H1 (cell line): Measurements from ENCODE around the gene TAS2R31.

ENCODE experiments used
- ASH2L ChIP-seq: fragments of 200-600, 300-600 bp; sonication (generic); IDR thresholded peaks from one replicate; pipeline ENCODE4 v1.7.1; 2017; ENCODE audit warnings: low read length
- BRCA1 ChIP-seq: IDR thresholded peaks from 2 replicates; pipeline ENCODE4 v1.6.1; 2012; ENCODE audit warnings: low read depth, low read length, improper control_type of control experiment
- CEBPB ChIP-seq: IDR thresholded peaks from 2 replicates; pipeline ENCODE4 v1.6.1; 2012; ENCODE audit warnings: low read depth, low read length
- EZH2 ChIP-seq: fragments of 200-600 bp; sonication (generic); IDR thresholded peaks from 2 replicates; pipeline ENCODE4 v1.7.1; 2012; ENCODE audit warnings: low read depth, mild to moderate bottlenecking, moderate library complexity, low read length, inconsistent platforms; ENCODE audit not compliant: severe bottlenecking
- JUN ChIP-seq: IDR thresholded peaks from 2 replicates; pipeline ENCODE4 v1.6.1; 2011; ENCODE audit warnings: low read depth, mild to moderate bottlenecking, improper control_type of control experiment, low read length
- KDM5A ChIP-seq: fragments of 200-600 bp; IDR thresholded peaks from 2 replicates; pipeline ENCODE4 v1.7.1; 2012; ENCODE audit warnings: mild to moderate bottlenecking, low read length, inconsistent platforms, mixed read lengths
- POLR2A ChIP-seq, 2 experiments: IDR thresholded peaks; 1 replicate in 1 of 2; 2 replicates in 1 of 2; pipeline ENCODE4 v1.6.1; 2011; ENCODE audit warnings: low read depth in 2 of 2, low read length in 2 of 2, mild to moderate bottlenecking in 2 of 2; ENCODE audit errors: control extremely low read depth in 1 of 2
- RNF2 ChIP-seq: fragments of 200-900, 300-1000 bp; sonication (generic); IDR thresholded peaks from 2 replicates; pipeline ENCODE4 v1.7.1; 2016; ENCODE audit warnings: borderline replicate concordance, low read depth, mild to moderate bottlenecking, antibody characterized with exemption, low read length; ENCODE audit not compliant: poor library complexity, severe bottlenecking; ENCODE audit errors: missing control alignments
- SIN3A ChIP-seq, 2 experiments: IDR thresholded peaks in 1 of 2; conservative IDR thresholded peaks in 1 of 2; 2 replicates each; pipeline ENCODE4 v1.6.1; 2011 to 2012; ENCODE audit warnings: low read length in 2 of 2, improper control_type of control experiment in 1 of 2, low read depth in 1 of 2, mild to moderate bottlenecking in 1 of 2
- TCF12 ChIP-seq: IDR thresholded peaks from 2 replicates; pipeline ENCODE4 v1.6.1; 2011; ENCODE audit warnings: low read depth, mild to moderate bottlenecking, low read length
- YY1 ChIP-seq: IDR thresholded peaks from 2 replicates; pipeline ENCODE4 v1.6.1; 2011; ENCODE audit warnings: low read depth, mild to moderate bottlenecking, low read length
- TF ChIP-seq, protein P1 (sequence below): IDR thresholded peaks from 2 replicates; pipeline ENCODE4 v1.6.1; 2011; ENCODE audit warnings: low read length, improper control_type of control experiment
- TF ChIP-seq, protein P2 (sequence below), 3 experiments: IDR thresholded peaks; 1 replicate in 2 of 3; 2 replicates in 1 of 3; pipeline versions ENCODE4 v1.5.1 to v1.6.1; 2011; ENCODE audit warnings: low read length in 3 of 3, mild to moderate bottlenecking in 3 of 3, inconsistent platforms in 2 of 3, low read depth in 1 of 3, moderate library complexity in 1 of 3; ENCODE audit not compliant: insufficient read depth in 1 of 3; ENCODE audit errors: control extremely low read depth in 1 of 3

DNA sequence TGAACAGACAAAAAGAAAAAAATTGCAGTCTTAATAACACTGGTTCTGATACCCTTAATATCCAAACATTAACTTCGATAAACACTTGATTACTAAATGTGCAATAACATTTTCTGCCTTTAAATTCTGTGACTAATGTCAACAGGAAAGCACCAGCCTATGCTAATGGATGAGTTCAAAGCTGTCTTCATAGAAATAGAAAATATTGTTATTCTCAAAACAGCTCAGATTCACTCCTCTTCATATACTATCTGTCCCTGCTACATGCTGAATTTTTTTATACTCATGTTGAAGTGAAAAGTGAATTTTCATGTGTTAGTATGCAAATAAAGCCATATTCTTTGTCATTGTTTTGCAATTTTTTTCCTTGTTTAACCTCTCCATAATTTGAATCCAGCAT lies 47.0 kb upstream of the TAS2R31 start:
- TF ChIP-seq POLR2A (IDR thresholded peaks at IDR 0.05; ENCODE audit: control extremely low read depth in 1 of 2, low read depth in 2 of 2, low read length in 2 of 2) (no peak), CEBPB (no peak), ASH2L (no peak), EZH2 (no peak), SIN3A (conservative IDR thresholded peaks at IDR 0.05 in 1 of 2, IDR thresholded peaks at IDR 0.05 in 1 of 2; ENCODE audit: low read depth in 1 of 2, low read length in 2 of 2) (no peak), BRCA1 (no peak), RNF2 (no peak), YY1 (no peak), JUN (no peak), TCF12 (no peak), KDM5A (no peak)
- TF ChIP-seq, protein P1, sequence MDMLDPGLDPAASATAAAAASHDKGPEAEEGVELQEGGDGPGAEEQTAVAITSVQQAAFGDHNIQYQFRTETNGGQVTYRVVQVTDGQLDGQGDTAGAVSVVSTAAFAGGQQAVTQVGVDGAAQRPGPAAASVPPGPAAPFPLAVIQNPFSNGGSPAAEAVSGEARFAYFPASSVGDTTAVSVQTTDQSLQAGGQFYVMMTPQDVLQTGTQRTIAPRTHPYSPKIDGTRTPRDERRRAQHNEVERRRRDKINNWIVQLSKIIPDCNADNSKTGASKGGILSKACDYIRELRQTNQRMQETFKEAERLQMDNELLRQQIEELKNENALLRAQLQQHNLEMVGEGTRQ, result no peak
- TF ChIP-seq, protein P2, sequence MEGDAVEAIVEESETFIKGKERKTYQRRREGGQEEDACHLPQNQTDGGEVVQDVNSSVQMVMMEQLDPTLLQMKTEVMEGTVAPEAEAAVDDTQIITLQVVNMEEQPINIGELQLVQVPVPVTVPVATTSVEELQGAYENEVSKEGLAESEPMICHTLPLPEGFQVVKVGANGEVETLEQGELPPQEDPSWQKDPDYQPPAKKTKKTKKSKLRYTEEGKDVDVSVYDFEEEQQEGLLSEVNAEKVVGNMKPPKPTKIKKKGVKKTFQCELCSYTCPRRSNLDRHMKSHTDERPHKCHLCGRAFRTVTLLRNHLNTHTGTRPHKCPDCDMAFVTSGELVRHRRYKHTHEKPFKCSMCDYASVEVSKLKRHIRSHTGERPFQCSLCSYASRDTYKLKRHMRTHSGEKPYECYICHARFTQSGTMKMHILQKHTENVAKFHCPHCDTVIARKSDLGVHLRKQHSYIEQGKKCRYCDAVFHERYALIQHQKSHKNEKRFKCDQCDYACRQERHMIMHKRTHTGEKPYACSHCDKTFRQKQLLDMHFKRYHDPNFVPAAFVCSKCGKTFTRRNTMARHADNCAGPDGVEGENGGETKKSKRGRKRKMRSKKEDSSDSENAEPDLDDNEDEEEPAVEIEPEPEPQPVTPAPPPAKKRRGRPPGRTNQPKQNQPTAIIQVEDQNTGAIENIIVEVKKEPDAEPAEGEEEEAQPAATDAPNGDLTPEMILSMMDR (IDR thresholded peaks at IDR 0.05; ENCODE audit: control extremely low read depth in 1 of 3, insufficient read depth in 1 of 3, low read depth in 1 of 3, low read length in 3 of 3), result no peak
